Measurements from ENCODE around the gene EPHA4. TPM values are rescaled to one million over a fixed set of nuclear protein-coding genes. Genes with fewer than 3 reads are reported as not detected.

EPHA4 gene
- total and polyA plus RNA-seq, 2 donors (not counting 1 experiment from before 2014, with no cell fraction given), result 10.7 to 54.9 TPM

- Histone ChIP-seq H3K4me2 (replicated peaks; ENCODE audit: low read depth, low read length, poor library complexity, severe bottlenecking) (peak overlapping the region; percentile 99), H3K4me3 (ENCODE audit: control extremely low read depth in 1 of 5, extremely low read depth in 1 of 5, insufficient read depth in 1 of 5, low read depth in 2 of 5, low read length in 4 of 5) (peak overlapping the region in 3 of 5 experiments; percentile 73 to 97 (median 92)), H3K36me3 (replicated peaks in 1 of 2; ENCODE audit: control extremely low read depth in 1 of 2, control insufficient read depth in 1 of 2, extremely low read depth in 1 of 2, insufficient read depth in 2 of 2, low read length in 1 of 2) (no peaks in the 10 kb centered on the region), H2AFZ (ENCODE audit: insufficient read depth, low read depth, low read length, poor library complexity, severe bottlenecking) (peak overlapping the region; percentile 98), H3K9me3 (ENCODE audit: control extremely low read depth in 1 of 3, control insufficient read depth in 2 of 3, insufficient read depth in 1 of 3, low read length in 2 of 3) (no peaks in the 10 kb centered on the region), H3K27ac (ENCODE audit: low read length in 2 of 2) (no peak overlapping the region), H3K79me2 (ENCODE audit: control insufficient read depth, insufficient read depth, low read length) (peaks cover 27% of the 10 kb centered on the region), H4K20me1 (ENCODE audit: control insufficient read depth, insufficient read depth, low read length, poor library complexity, severe bottlenecking) (no peaks in the 10 kb centered on the region), H3K27me3 (replicated peaks in 1 of 4; ENCODE audit: control extremely low read depth in 1 of 4, control insufficient read depth in 3 of 4, insufficient read depth in 4 of 4, low read length in 3 of 4) (peaks cover 0 to 35% (median 18%) of the 10 kb centered on the region in 4 experiments), H3K4me1 (ENCODE audit: control insufficient read depth in 2 of 2, insufficient read depth in 2 of 2, low read length in 2 of 2) (peaks cover 21 to 42% of the 10 kb centered on the region in 2 donors), H3K9ac (ENCODE audit: low read length) (peak overlapping the region; percentile 94)
- intact Hi-C loops (cut with micrococcal nuclease), result loop anchor here (5.0 kb wide), 1 partner anchor 103 kb away; no protein-coding TSS in a partner anchor
- no peaks in the 10 kb centered on the region for H3K9me3 Mint-ChIP-seq (ENCODE audit: insufficient read depth)
- no CpG with 5 or more reads among the region's 8 CpGs for WGBS (ENCODE audit: insufficient coverage)
- peaks cover 48% of the 10 kb centered on the region for H3K4me1 Mint-ChIP-seq
- ATAC-seq (ENCODE audit: low read depth) (no peak), DNase-seq (no peak)
- H3K4me3 Mint-ChIP-seq, result peak overlapping the region; percentile 94
- H3K27ac Mint-ChIP-seq, result no peak overlapping the region
- POLR2A ChIA-PET, result no interaction called here
- no peak for TF ChIP-seq EZH2 (IDR thresholded peaks at IDR 0.05; ENCODE audit: borderline replicate concordance, insufficient read depth, low read depth, low read length, poor library complexity, severe bottlenecking)
- TF ChIP-seq CTCF (IDR thresholded peaks at IDR 0.05), result no peak
- CTCF ChIA-PET, result no interaction called here
- H3K27me3 Mint-ChIP-seq, result peaks cover 34% of the 10 kb centered on the region
These were observed 2.2 kb downstream of the EPHA4 start for GRCh38 chr2:221569871-221570270.

GRCh38 chr2:221569425-221569845 lies 2.7 kb downstream of the EPHA4 start:
- 45% methylated on average over 7 of the region's 14 CpGs for WGBS (ENCODE audit: insufficient coverage)

More at GRCh38 chr2:221569425-221569845, 2.7 kb downstream of the EPHA4 start:
- ATAC-seq (ENCODE audit: low read depth), result no peak
- Histone ChIP-seq H3K4me3 (ENCODE audit: control extremely low read depth in 1 of 5, extremely low read depth in 1 of 5, insufficient read depth in 1 of 5, low read depth in 2 of 5, low read length in 4 of 5) (no peak overlapping the region), H3K4me2 (replicated peaks; ENCODE audit: low read depth, low read length, poor library complexity, severe bottlenecking) (peak overlapping the region; percentile 99), H3K9me3 (ENCODE audit: control extremely low read depth in 1 of 3, control insufficient read depth in 2 of 3, insufficient read depth in 1 of 3, low read length in 2 of 3) (no peaks in the 10 kb centered on the region), H3K27me3 (replicated peaks in 1 of 4; ENCODE audit: control extremely low read depth in 1 of 4, control insufficient read depth in 3 of 4, insufficient read depth in 4 of 4, low read length in 3 of 4) (peaks cover 0 to 32% (median 14%) of the 10 kb centered on the region in 4 experiments), H3K27ac (ENCODE audit: low read length in 2 of 2) (no peak overlapping the region), H3K9ac (ENCODE audit: low read length) (no peak overlapping the region), H3K36me3 (replicated peaks in 1 of 2; ENCODE audit: control extremely low read depth in 1 of 2, control insufficient read depth in 1 of 2, extremely low read depth in 1 of 2, insufficient read depth in 2 of 2, low read length in 1 of 2) (no peaks in the 10 kb centered on the region), H3K4me1 (ENCODE audit: control insufficient read depth in 2 of 2, insufficient read depth in 2 of 2, low read length in 2 of 2) (peaks cover 21 to 42% of the 10 kb centered on the region in 2 donors), H4K20me1 (ENCODE audit: control insufficient read depth, insufficient read depth, low read length, poor library complexity, severe bottlenecking) (no peaks in the 10 kb centered on the region), H3K79me2 (ENCODE audit: control insufficient read depth, insufficient read depth, low read length) (peaks cover 27% of the 10 kb centered on the region), H2AFZ (ENCODE audit: insufficient read depth, low read depth, low read length, poor library complexity, severe bottlenecking) (no peak overlapping the region)
- Mint-ChIP-seq H3K27me3 (peaks cover 30% of the 10 kb centered on the region), H3K4me1 (peaks cover 45% of the 10 kb centered on the region), H3K9me3 (ENCODE audit: insufficient read depth) (no peaks in the 10 kb centered on the region), H3K4me3 (peak overlapping the region; percentile 78), H3K27ac (peak overlapping the region; percentile 72)
- intact Hi-C loops (cut with micrococcal nuclease), result no loop called here
- TF ChIP-seq CTCF (IDR thresholded peaks at IDR 0.05) (no peak), EZH2 (IDR thresholded peaks at IDR 0.05; ENCODE audit: borderline replicate concordance, insufficient read depth, low read depth, low read length, poor library complexity, severe bottlenecking) (no peak)
- no peak for DNase-seq
- POLR2A ChIA-PET, result no interaction called here
- CTCF ChIA-PET, result no interaction called here
